Neural crest cell (in vitro differentiated cells): Measurements from ENCODE around the gene MCM3. TPM values are rescaled to one million over a fixed set of nuclear protein-coding genes. Genes with fewer than 3 reads are reported as not detected.

Experiments used
- DNase-seq: peaks from one replicate; pipeline ENCODE4 v3.0.0; 2021; ENCODE audit warnings: low read depth, mixed read lengths, low spot score
- H3K27ac Mint-ChIP-seq: one replicate; pipeline ENCODE4 v1.8.0; 2021; ENCODE audit warnings: mild to moderate bottlenecking, mixed read lengths; ENCODE audit not compliant: unreplicated experiment
- H3K27me3 Mint-ChIP-seq: 2 replicates; pipeline ENCODE4 v1.8.0; 2021; ENCODE audit warnings: low read depth, mild to moderate bottlenecking, mixed read lengths
- H3K36me3 Mint-ChIP-seq: 2 replicates; pipeline ENCODE4 v1.8.0; 2021; ENCODE audit warnings: low read depth, mild to moderate bottlenecking, mixed read lengths
- H3K4me1 Mint-ChIP-seq: 2 replicates; pipeline ENCODE4 v1.8.0; 2021; ENCODE audit warnings: mixed read lengths
- H3K4me3 Mint-ChIP-seq: one replicate; pipeline ENCODE4 v1.8.0; 2021; ENCODE audit warnings: mild to moderate bottlenecking, mixed read lengths
- H3K9me3 Mint-ChIP-seq: 2 replicates; pipeline ENCODE4 v1.8.0; 2021; ENCODE audit warnings: mixed read lengths
- total RNA-seq: library from RNA; stranded (reverse); gene quantifications from 2 replicates; pipeline ENCODE4 v1.2.1, GENCODE V29; 2021
- TF ChIP-seq, protein P1 (sequence below): fragments of 200-600 bp; sonication (generic); conservative IDR thresholded peaks from 2 replicates; pipeline ENCODE4 v1.5.0; 2021; ENCODE audit warnings: antibody characterized with exemption, mild to moderate bottlenecking

MCM3 gene
- total RNA-seq, 1 donor from 2014 or later: 211 TPM

DNA sequence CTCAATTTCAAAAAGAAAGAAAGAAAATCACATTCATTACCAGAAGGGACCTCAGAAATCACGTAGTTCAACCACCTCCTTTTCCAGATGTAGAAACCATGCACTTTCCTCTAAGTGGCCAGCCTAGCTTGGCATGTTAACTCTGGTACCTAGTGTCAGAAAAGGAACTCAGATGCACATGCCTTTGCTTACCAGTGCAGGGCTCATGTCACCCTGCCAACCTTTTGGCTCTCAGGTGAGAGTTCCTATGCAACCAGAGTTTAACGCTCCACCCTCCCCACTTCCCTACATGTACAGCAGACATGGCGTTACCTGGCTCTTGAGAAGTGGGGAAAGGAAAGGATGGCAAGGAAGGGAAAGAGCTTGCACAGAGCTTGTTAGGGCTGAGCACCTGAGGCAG, 23.9 kb downstream of the MCM3 start:
- no peaks in the 10 kb centered on the region for H3K27me3 Mint-ChIP-seq
- peaks cover 5% of the 10 kb centered on the region for H3K4me1 Mint-ChIP-seq
- H3K27ac Mint-ChIP-seq: no peak overlapping the region
- TF ChIP-seq, protein P1, sequence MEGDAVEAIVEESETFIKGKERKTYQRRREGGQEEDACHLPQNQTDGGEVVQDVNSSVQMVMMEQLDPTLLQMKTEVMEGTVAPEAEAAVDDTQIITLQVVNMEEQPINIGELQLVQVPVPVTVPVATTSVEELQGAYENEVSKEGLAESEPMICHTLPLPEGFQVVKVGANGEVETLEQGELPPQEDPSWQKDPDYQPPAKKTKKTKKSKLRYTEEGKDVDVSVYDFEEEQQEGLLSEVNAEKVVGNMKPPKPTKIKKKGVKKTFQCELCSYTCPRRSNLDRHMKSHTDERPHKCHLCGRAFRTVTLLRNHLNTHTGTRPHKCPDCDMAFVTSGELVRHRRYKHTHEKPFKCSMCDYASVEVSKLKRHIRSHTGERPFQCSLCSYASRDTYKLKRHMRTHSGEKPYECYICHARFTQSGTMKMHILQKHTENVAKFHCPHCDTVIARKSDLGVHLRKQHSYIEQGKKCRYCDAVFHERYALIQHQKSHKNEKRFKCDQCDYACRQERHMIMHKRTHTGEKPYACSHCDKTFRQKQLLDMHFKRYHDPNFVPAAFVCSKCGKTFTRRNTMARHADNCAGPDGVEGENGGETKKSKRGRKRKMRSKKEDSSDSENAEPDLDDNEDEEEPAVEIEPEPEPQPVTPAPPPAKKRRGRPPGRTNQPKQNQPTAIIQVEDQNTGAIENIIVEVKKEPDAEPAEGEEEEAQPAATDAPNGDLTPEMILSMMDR: no peak
- H3K4me3 Mint-ChIP-seq: peak overlapping the region; percentile 27
- no peak for DNase-seq
- H3K36me3 Mint-ChIP-seq: peaks cover 16% of the 10 kb centered on the region
- H3K9me3 Mint-ChIP-seq: no peaks in the 10 kb centered on the region

DNA sequence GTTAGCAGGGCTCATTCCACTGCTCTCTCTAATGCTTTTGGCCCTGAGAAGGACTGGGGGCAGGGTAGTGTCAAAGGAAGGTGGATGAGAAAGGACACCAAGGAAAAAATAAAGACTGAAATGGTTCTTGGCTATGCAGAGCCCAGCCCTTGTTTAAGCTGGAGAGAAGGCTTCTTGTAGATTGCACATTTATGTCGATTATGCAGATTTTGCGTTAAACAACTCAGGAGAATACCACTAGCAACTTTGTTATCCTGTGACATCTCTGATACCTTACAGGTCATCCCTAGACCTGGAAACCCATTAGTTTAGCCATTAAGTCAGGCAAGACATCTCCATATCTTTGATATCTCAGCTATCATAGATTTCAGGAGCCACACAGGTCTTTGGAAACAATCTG, 29.1 kb downstream of the MCM3 start:
- no peak for DNase-seq
- Mint-ChIP-seq H3K4me1 (no peaks in the 10 kb centered on the region), H3K9me3 (peaks cover 3% of the 10 kb centered on the region), H3K27me3 (peaks cover 12% of the 10 kb centered on the region), H3K27ac (no peak overlapping the region), H3K36me3 (peaks cover 4% of the 10 kb centered on the region), H3K4me3 (no peak overlapping the region)
- TF ChIP-seq, protein P1: no peak

GRCh38 chr6:52254731-52255378, 29.7 kb downstream of the MCM3 start:
- H3K4me3 Mint-ChIP-seq: no peak overlapping the region
- DNase-seq: no peak
- peaks cover 12% of the 10 kb centered on the region for H3K27me3 Mint-ChIP-seq
- peaks cover 3% of the 10 kb centered on the region for H3K9me3 Mint-ChIP-seq
- no peaks in the 10 kb centered on the region for H3K4me1 Mint-ChIP-seq
- peaks cover 4% of the 10 kb centered on the region for H3K36me3 Mint-ChIP-seq
- no peak overlapping the region for H3K27ac Mint-ChIP-seq
- TF ChIP-seq, protein P1: no peak

DNA sequence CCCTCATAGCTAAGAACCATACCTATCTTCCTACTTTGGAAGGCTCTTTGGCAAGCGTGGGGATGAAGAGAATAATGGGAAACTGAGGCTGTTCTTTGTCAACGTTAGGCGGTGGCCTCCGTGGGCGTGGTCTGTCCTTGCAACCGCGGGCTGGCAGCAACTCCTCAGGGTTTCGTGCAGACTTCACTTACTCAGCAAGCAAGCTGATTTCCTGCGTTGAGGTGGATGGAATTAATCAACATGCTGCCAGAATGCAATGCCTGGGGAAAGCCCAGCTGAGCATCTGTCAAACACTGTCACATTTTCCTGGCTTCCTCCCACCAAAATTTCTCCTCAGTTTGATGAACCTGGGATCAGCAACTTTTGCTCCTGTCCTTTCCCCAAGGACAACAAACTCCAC, 31.0 kb downstream of the MCM3 start:
- Mint-ChIP-seq H3K27me3 (peaks cover 12% of the 10 kb centered on the region), H3K4me3 (no peak overlapping the region), H3K27ac (no peak overlapping the region), H3K36me3 (peaks cover 4% of the 10 kb centered on the region), H3K4me1 (peaks cover 8% of the 10 kb centered on the region), H3K9me3 (peaks cover 3% of the 10 kb centered on the region)
- DNase-seq: no peak
- TF ChIP-seq, protein P1: no peak

DNA sequence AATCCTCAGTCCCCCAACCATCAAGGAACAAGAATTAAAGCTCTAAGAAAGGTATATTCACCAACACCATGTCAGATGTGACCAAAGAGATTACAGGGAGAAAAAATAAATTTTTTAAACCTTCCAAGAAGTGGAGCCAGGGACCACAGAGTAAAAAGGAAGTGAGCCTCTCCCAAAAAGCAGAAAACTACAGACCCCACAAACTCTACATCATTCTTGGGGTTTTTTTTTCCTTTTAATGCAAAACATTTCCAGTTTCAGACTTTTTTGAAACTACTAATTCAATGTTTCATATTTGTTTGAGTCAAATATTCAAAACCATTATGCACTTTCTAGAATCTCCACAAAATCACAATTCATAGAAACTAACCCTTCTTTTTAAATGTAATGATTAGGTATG, 33.4 kb downstream of the MCM3 start:
- Mint-ChIP-seq H3K4me1 (peaks cover 8% of the 10 kb centered on the region), H3K27ac (no peak overlapping the region), H3K9me3 (peaks cover 3% of the 10 kb centered on the region), H3K4me3 (no peak overlapping the region), H3K27me3 (peaks cover 12% of the 10 kb centered on the region), H3K36me3 (peaks cover 4% of the 10 kb centered on the region)
- no peak for DNase-seq
- TF ChIP-seq, protein P1: no peak
